ENCODE results near the gene MTM1. TPM values are rescaled to one million over a fixed set of nuclear protein-coding genes. Genes with fewer than 3 reads are reported as not detected.

MTM1 gene
- total RNA-seq, 4 donors from 2014 or later = 3.8 to 26.7 (median 13.1) TPM

- H3K27me3 ChIP-seq = no peaks in the 10 kb centered on the region
- no peak overlapping the region for H3K27ac ChIP-seq
- intact Hi-C loops (cut with DNase I; ENCODE audit: low total_unique reads) = no loop called here
- H3K9me3 ChIP-seq = no peaks in the 10 kb centered on the region
- no peaks in the 10 kb centered on the region for H3K4me1 ChIP-seq
- H3K36me3 ChIP-seq = no peaks in the 10 kb centered on the region
- TF ChIP-seq CTCF (IDR thresholded peaks at IDR 0.05) (no peak), POLR2A (IDR thresholded peaks at IDR 0.05) (no peak)
- DNase-seq = no peak
- no peak overlapping the region for H3K4me3 ChIP-seq
These were observed 5.3 kb downstream of the MTM1 start for GRCh38 chrX:150573702-150574101.

- no peak overlapping the region for H3K4me3 ChIP-seq
- H3K4me1 ChIP-seq = no peaks in the 10 kb centered on the region
- intact Hi-C loops (cut with DNase I; ENCODE audit: low total_unique reads) = no loop called here
- TF ChIP-seq CTCF (IDR thresholded peaks at IDR 0.05) = no peak
- no peak for TF ChIP-seq POLR2A (IDR thresholded peaks at IDR 0.05)
- H3K36me3 ChIP-seq = no peaks in the 10 kb centered on the region
- no peak overlapping the region for H3K27ac ChIP-seq
- no peak for DNase-seq
- no peaks in the 10 kb centered on the region for H3K27me3 ChIP-seq
- no peaks in the 10 kb centered on the region for H3K9me3 ChIP-seq
These were observed 6.4 kb downstream of the MTM1 start for GRCh38 chrX:150574559-150575418.

- intact Hi-C loops (cut with DNase I; ENCODE audit: low total_unique reads) = no loop called here
- Histone ChIP-seq H3K4me1 (no peaks in the 10 kb centered on the region), H3K4me3 (no peak overlapping the region), H3K27me3 (no peaks in the 10 kb centered on the region), H3K27ac (no peak overlapping the region), H3K36me3 (no peaks in the 10 kb centered on the region), H3K9me3 (no peaks in the 10 kb centered on the region)
- TF ChIP-seq CTCF (IDR thresholded peaks at IDR 0.05) (no peak), POLR2A (IDR thresholded peaks at IDR 0.05) (no peak)
- DNase-seq = no peak
These were observed 7.0 kb downstream of the MTM1 start for GRCh38 chrX:150575419-150575814.

GRCh38 chrX:150577174-150577573 lies 8.8 kb downstream of the MTM1 start:
- TF ChIP-seq CTCF (IDR thresholded peaks at IDR 0.05) (no peak), POLR2A (IDR thresholded peaks at IDR 0.05) (no peak)
- no peaks in the 10 kb centered on the region for H3K36me3 ChIP-seq
- intact Hi-C loops (cut with DNase I; ENCODE audit: low total_unique reads) = no loop called here
- no peaks in the 10 kb centered on the region for H3K9me3 ChIP-seq
- no peak for DNase-seq
- no peaks in the 10 kb centered on the region for H3K4me1 ChIP-seq
- no peak overlapping the region for H3K4me3 ChIP-seq
- H3K27ac ChIP-seq = no peak overlapping the region
- H3K27me3 ChIP-seq = no peaks in the 10 kb centered on the region

GRCh38 chrX:150581093-150581775 lies 12.8 kb downstream of the MTM1 start:
- no peaks in the 10 kb centered on the region for H3K4me1 ChIP-seq
- DNase-seq = no peak
- no peak overlapping the region for H3K4me3 ChIP-seq
- no peaks in the 10 kb centered on the region for H3K27me3 ChIP-seq
- no peaks in the 10 kb centered on the region for H3K9me3 ChIP-seq
- no peaks in the 10 kb centered on the region for H3K36me3 ChIP-seq
- intact Hi-C loops (cut with DNase I; ENCODE audit: low total_unique reads) = no loop called here
- H3K27ac ChIP-seq = no peak overlapping the region
- TF ChIP-seq POLR2A (IDR thresholded peaks at IDR 0.05) (no peak), CTCF (IDR thresholded peaks at IDR 0.05) (no peak)

Measured in uterus (tissue), 4 donors.